ENCODE data around the gene SLC36A4. TPM values are rescaled to one million over a fixed set of nuclear protein-coding genes. Genes with fewer than 3 reads are reported as not detected.

The SLC36A4 gene
- total and polyA plus RNA-seq, 2 of the 13 experiments (the other 11 are each of a cell fraction or from before 2014, with no cell fraction given): 7.3 to 9.5 TPM

DNA sequence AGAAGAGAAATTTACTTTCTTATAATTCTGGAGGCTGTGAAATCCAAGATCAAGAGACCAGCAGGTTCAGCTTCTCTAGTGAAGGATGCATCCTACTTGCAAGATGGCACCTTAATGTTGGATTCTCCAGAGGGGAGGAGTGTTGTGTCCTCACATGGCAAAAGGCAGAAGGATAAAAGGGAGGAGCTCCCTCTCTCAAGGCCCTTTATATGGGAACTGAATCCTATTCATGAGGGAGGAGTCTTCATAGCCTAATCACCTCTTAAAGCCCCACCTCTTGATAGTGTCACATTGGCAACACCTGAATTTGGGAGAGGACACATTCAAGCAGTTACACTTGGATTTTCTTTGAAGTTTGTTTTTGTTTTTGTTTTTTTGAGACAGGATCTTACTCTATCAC is 79.5 kb downstream of the SLC36A4 start:
- TF ChIP-seq ZNF724P (CRISPR knock-in tag; IDR thresholded peaks at IDR 0.05; ENCODE audit: borderline replicate concordance) (no peak), ZNF232 (CRISPR knock-in tag; IDR thresholded peaks at IDR 0.05; ENCODE audit: borderline replicate concordance) (no peak), MXI1 (IDR thresholded peaks at IDR 0.05; ENCODE audit: borderline replicate concordance, low read depth, low read length) (no peak), THYN1 (CRISPR knock-in tag; IDR thresholded peaks at IDR 0.05; ENCODE audit: borderline replicate concordance, low read depth) (no peak), ZNF180 (CRISPR knock-in tag; IDR thresholded peaks at IDR 0.05; ENCODE audit: borderline replicate concordance, low read depth) (no peak), ZNF546 (CRISPR knock-in tag; conservative IDR thresholded peaks at IDR 0.05) (no peak), ARNT2 (CRISPR knock-in tag; IDR thresholded peaks at IDR 0.05; ENCODE audit: low read depth) (no peak), ZNF776 (CRISPR knock-in tag; IDR thresholded peaks at IDR 0.05) (no peak)
- TF ChIP-seq, protein P1, sequence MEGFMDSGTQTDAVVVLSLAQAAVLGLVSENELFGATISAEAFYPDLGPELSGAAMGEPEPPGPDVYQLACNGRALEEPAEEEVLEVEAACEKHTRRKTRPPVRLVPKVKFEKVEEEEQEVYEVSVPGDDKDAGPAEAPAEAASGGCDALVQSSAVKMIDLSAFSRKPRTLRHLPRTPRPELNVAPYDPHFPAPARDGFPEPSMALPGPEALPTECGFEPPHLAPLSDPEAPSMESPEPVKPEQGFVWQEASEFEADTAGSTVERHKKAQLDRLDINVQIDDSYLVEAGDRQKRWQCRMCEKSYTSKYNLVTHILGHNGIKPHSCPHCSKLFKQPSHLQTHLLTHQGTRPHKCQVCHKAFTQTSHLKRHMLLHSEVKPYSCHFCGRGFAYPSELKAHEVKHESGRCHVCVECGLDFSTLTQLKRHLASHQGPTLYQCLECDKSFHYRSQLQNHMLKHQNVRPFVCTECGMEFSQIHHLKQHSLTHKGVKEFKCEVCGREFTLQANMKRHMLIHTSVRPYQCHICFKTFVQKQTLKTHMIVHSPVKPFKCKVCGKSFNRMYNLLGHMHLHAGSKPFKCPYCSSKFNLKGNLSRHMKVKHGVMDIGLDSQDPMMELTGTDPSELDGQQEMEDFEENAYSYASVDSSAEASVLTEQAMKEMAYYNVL (CRISPR knock-in tag; IDR thresholded peaks at IDR 0.05; ENCODE audit: borderline replicate concordance): no peak
- TF ChIP-seq, protein P2, sequence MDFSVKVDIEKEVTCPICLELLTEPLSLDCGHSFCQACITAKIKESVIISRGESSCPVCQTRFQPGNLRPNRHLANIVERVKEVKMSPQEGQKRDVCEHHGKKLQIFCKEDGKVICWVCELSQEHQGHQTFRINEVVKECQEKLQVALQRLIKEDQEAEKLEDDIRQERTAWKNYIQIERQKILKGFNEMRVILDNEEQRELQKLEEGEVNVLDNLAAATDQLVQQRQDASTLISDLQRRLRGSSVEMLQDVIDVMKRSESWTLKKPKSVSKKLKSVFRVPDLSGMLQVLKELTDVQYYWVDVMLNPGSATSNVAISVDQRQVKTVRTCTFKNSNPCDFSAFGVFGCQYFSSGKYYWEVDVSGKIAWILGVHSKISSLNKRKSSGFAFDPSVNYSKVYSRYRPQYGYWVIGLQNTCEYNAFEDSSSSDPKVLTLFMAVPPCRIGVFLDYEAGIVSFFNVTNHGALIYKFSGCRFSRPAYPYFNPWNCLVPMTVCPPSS (IDR thresholded peaks at IDR 0.05): no peak
- TF ChIP-seq, protein P3, sequence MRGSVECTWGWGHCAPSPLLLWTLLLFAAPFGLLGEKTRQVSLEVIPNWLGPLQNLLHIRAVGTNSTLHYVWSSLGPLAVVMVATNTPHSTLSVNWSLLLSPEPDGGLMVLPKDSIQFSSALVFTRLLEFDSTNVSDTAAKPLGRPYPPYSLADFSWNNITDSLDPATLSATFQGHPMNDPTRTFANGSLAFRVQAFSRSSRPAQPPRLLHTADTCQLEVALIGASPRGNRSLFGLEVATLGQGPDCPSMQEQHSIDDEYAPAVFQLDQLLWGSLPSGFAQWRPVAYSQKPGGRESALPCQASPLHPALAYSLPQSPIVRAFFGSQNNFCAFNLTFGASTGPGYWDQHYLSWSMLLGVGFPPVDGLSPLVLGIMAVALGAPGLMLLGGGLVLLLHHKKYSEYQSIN (CRISPR knock-in tag; IDR thresholded peaks at IDR 0.05; ENCODE audit: borderline replicate concordance): no peak
- H3K27ac ChIP-seq (ENCODE audit: extremely low read length, insufficient read depth, low read length): no peak overlapping the region
- H3K9me3 ChIP-seq (ENCODE audit: low read length): no peaks in the 10 kb centered on the region
- no peak overlapping the region for H3K4me2 ChIP-seq (ENCODE audit: low read depth, low read length)
- H4K20me1 ChIP-seq (ENCODE audit: insufficient read depth, low read length): no peaks in the 10 kb centered on the region
- no peaks in the 10 kb centered on the region for H3K36me3 ChIP-seq (replicated peaks in 1 of 2; ENCODE audit: control insufficient read depth in 1 of 2, insufficient read depth in 2 of 2, low read length in 2 of 2)
- H3K27me3 ChIP-seq (ENCODE audit: control insufficient read depth in 1 of 2, insufficient read depth in 2 of 2, low read length in 2 of 2): no peaks in the 10 kb centered on the region; a peak in 1 of 5 replicates
- POLR2A ChIA-PET: no interaction called here
- no peak overlapping the region for H2AFZ ChIP-seq (ENCODE audit: low read length)
- FAIRE-seq (no peak), DNase-seq (ENCODE audit: low spot score) (no peak), ATAC-seq (no peak)
- no TSS peak for BruUV-seq (replicated peaks)
- no peak overlapping the region for H3K4me3 ChIP-seq (replicated peaks in 1 of 3; ENCODE audit: insufficient read depth in 1 of 3, low read depth in 2 of 3, low read length in 3 of 3)
- H3K4me1 ChIP-seq (ENCODE audit: insufficient read depth, low read length): no peaks in the 10 kb centered on the region
- CTCF ChIA-PET (ENCODE audit: low intra/inter-chr PET ratio, low total read pairs): no interaction called here
- H3K79me2 ChIP-seq (ENCODE audit: insufficient read depth, low read length): no peaks in the 10 kb centered on the region
- in situ Hi-C loops (cut with HindIII; ENCODE audit: extremely low pct_ligation_motif_present, low pct_unique_long_range_greater_than_20kb): no loop called here
- intact Hi-C loops (cut with micrococcal nuclease; ENCODE audit: unreplicated experiment): no loop called here
- H3K9ac ChIP-seq (ENCODE audit: insufficient read depth, low read depth, low read length): no peak overlapping the region

Measured in HepG2 (cell line).